Stimulated activated naive B cell treated with anti-CD40 and anti-IgM and Interleukin-4, amounts not matched to agents 10 μg/mL and 1 μg/mL and 100 μg/mL, for 72 hours (primary cell): ENCODE measurements around the gene UBE2H.
"Not testable (repeated sequence)": the region's sequence is repeated elsewhere in the genome, so short reads cannot be mapped to it uniquely, and the experiment has no call there.

Source experiments
- ATAC-seq, 2 donors: fragments of 150-1000 bp; cut with Tn5 transposase; replicated peaks; 2 replicates each; pipeline ENCODE4 v1.10.0; 2021; ENCODE audit warnings: moderate library complexity in 1 of 2
- DNase-seq: peaks from one replicate; pipeline ENCODE4 v3.0.0; 2021
- H3K27ac Mint-ChIP-seq: one replicate; pipeline ENCODE4 v1.8.0; 2022; ENCODE audit warnings: mild to moderate bottlenecking, mixed read lengths
- H3K27me3 Mint-ChIP-seq, 2 donors: one replicate each; pipeline ENCODE4 v1.8.0; 2022; ENCODE audit warnings: mixed read lengths in 2 of 2
- H3K36me3 Mint-ChIP-seq, 2 donors: one replicate each; pipeline ENCODE4 v1.8.0; 2022; ENCODE audit warnings: mixed read lengths in 2 of 2, mild to moderate bottlenecking in 1 of 2
- H3K4me1 Mint-ChIP-seq, 2 donors: one replicate each; pipeline ENCODE4 v1.8.0; 2022; ENCODE audit warnings: mixed read lengths in 2 of 2, mild to moderate bottlenecking in 1 of 2
- H3K4me3 Mint-ChIP-seq, 2 donors: one replicate each; pipeline ENCODE4 v1.8.0; 2022; ENCODE audit warnings: mild to moderate bottlenecking in 2 of 2, mixed read lengths in 2 of 2, moderate library complexity in 1 of 2
- H3K9me3 Mint-ChIP-seq, 2 donors: one replicate each; pipeline ENCODE4 v1.8.0; 2022; ENCODE audit warnings: mixed read lengths in 2 of 2, mild to moderate bottlenecking in 1 of 2

The UBE2H gene

DNA sequence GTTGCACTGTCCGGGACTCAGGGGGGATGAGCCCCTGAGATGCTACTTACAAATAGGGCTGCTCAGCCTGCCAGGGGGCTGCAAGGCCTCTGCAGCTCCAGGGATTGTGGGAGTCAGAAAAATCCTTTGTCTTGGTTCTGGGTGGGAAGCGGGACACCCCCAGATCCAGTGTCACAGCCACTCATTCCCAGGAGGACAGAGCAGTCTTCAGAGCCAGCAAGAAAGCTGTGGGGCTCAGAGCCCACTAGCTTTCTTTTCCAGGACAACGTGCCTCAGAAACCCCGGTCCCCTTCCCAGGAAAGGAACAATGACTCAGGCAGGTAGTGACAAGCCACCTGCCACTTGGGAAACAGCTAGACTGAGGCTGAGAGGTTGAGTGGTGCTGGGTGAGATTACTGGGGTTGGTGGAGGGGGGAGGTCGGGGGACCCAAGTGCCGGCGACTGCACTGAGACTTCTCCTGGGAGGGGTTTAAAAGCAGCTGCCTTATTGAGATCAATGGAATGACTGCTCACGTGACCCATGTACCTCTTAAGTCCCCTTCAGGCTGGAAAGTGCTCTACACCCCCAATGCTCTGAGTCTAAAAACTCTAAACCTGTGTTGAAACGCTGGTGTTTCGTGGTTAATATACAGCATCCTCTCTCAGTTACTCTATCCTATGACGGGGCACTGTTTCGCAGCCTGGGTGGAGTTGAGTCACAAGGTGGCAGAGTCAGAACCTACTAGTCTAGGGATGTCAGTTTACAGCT lies 123.6 kb downstream of the UBE2H start:
- Mint-ChIP-seq H3K36me3 (peaks cover 9 to 12% of the 10 kb centered on the region in 2 donors), H3K4me3 (no peak overlapping the region)
- ATAC-seq, result no peak

DNA sequence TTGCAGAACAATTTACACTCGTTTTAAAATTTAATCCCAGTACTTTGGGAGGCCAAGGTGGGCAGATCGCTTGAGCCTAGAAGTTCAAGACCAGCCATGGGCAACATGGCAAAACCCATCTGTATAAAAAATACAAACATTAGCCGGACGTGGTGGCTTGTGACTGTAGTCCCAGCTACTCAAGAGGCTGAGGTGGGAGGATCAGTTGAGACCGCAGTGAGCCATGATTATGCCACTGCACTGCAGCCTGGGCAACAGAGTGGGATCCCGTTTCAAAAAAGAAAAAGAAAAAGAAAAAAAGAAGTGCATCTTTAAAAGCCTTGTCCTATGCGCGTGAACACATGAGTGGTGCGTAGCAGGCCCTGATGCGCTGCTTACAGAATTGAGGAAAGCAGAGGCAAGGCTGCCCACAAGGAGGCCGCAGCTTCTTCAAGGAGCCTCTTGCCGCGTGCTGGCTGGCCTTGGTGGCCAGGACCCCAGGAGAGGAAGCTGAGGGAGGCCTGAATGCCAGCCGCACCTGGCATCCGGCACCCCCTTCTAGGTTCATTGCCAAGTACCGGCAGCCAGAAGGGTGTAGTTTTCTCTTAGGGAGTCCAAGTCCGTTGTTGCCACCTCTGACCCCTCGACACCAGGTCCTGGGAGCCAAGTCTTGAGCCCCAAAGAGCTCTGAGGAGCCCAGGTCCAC lies 124.5 kb downstream of the UBE2H start:
- ATAC-seq (no peak), DNase-seq (no peak)
- no peak overlapping the region for H3K27ac Mint-ChIP-seq
- no peak overlapping the region for H3K4me3 Mint-ChIP-seq
- no peaks in the 10 kb centered on the region for H3K9me3 Mint-ChIP-seq
- peaks cover 0 to 13% of the 10 kb centered on the region in 2 donors for H3K27me3 Mint-ChIP-seq
- H3K36me3 Mint-ChIP-seq, result peaks cover under 1 to 4% of the 10 kb centered on the region in 2 donors
- peaks cover 16 to 27% of the 10 kb centered on the region in 2 donors for H3K4me1 Mint-ChIP-seq

More for the DNA sequence above, 123.6 kb downstream of the UBE2H start:
- H3K27me3 Mint-ChIP-seq, result peaks cover 0 to 13% of the 10 kb centered on the region in 2 donors
- no peaks in the 10 kb centered on the region for H3K9me3 Mint-ChIP-seq
- H3K4me1 Mint-ChIP-seq, result peaks cover 16 to 27% of the 10 kb centered on the region in 2 donors
- peak overlapping the region; percentile 31 for H3K27ac Mint-ChIP-seq
- DNase-seq, result no peak

DNA sequence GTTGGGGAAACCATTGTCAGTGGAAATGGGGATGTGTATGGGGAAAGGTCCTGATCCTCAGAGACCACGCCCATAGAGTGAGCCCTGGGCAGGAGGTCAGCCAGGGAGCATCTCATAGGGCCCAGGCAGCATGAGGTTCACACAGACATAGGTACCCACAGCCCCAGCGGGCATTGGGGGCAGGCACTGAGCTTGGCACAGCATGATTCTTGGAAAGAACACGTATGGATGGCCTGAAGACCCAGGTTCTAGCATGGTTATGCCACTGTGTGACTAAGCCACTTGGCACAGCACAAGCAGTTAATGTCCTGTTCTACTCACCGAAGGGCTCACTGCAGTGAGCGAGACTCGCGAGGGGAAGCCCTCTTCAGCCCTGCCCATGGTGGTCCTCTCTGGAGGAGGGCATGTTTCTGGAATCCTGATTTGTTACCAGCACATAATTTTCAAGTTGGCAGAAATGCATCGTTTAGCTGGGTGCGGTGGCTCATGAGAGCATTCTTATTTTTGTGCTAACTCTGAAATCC lies 125.2 kb downstream of the UBE2H start:
- Mint-ChIP-seq H3K27me3 (peaks cover 0 to 13% of the 10 kb centered on the region in 2 donors), H3K27ac (no peak overlapping the region), H3K36me3 (peaks cover 0 to 2% of the 10 kb centered on the region in 2 donors), H3K9me3 (no peaks in the 10 kb centered on the region), H3K4me1 (peaks cover 16 to 27% of the 10 kb centered on the region in 2 donors), H3K4me3 (no peak overlapping the region)
- DNase-seq (no peak), ATAC-seq (no peak)

DNA sequence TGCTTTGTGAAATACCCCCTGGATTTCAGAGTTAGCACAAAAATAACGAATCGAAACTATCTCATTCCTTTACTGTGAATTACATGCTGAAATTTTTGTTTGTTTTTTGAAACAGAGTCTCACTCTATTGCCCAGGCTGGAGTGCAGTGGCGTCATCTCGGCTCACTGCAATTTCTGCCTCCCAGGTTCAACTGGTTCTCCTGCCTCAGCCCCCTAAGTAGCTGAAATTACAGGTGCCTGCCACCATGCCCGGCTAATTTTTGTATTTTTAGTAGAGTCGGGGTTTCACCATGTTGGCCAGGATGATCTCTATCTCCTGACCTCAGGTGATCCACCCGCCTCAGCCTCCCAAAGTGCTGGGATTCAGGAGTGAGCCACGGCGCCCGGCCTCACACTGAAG lies 125.9 kb downstream of the UBE2H start:
- not testable (repeated sequence) for H3K4me3 Mint-ChIP-seq

DNA sequence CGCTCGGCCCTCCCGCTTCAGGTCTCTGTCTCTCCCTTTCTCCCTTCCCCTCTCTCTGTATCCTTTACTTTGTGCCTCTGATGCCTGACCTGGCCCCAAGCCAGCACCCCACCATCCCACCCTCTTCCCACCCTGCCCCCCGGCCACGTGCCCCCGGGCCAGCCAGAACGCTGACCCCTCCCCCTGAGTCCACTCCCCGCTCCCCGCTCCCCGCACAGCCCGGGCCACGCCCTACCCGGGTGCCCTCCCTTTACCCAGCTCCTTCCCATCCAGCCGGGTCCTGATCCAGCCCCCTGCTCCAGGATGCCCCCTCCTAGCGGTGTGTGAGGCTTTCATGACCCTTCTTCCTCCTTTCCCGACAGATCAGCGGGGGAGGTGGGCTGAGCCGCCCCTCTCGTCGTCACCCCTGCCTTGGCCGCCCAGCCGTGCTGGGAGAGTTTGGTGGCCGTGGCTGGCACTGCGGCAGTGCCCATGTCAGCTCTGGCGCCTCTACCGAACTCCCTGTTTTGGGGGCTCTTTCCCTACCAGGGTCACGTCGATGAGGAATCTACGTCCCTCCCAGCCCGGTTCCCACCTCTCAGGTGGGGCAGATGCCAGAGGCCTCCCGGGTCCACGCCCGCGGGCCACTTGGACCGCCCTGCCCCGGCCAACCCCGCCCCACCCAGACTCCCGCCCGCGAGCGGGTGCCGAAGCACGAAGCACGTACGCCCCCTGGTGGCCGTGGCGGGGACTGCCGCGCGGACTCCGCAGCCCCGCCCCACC lies 127.4 kb downstream of the UBE2H start:
- Mint-ChIP-seq H3K27me3 (peaks cover 0 to 17% of the 10 kb centered on the region in 2 donors), H3K9me3 (no peaks in the 10 kb centered on the region), H3K36me3 (peaks cover 0 to 2% of the 10 kb centered on the region in 2 donors), H3K27ac (peak overlapping the region; percentile 92), H3K4me1 (peaks cover 16 to 27% of the 10 kb centered on the region in 2 donors), H3K4me3 (peak overlapping the region; percentile 96 to 98)
- DNase-seq (peak; percentile 76), ATAC-seq (peak; percentile 79 to 83)

More for the DNA sequence above, 125.9 kb downstream of the UBE2H start:
- H3K9me3 Mint-ChIP-seq, H3K36me3 Mint-ChIP-seq, H3K27ac Mint-ChIP-seq, DNase-seq, ATAC-seq: not testable (repeated sequence)
- Mint-ChIP-seq H3K4me1 (peaks cover 16 to 27% of the 10 kb centered on the region in 2 donors), H3K27me3 (peaks cover 0 to 16% of the 10 kb centered on the region in 2 donors)

DNA sequence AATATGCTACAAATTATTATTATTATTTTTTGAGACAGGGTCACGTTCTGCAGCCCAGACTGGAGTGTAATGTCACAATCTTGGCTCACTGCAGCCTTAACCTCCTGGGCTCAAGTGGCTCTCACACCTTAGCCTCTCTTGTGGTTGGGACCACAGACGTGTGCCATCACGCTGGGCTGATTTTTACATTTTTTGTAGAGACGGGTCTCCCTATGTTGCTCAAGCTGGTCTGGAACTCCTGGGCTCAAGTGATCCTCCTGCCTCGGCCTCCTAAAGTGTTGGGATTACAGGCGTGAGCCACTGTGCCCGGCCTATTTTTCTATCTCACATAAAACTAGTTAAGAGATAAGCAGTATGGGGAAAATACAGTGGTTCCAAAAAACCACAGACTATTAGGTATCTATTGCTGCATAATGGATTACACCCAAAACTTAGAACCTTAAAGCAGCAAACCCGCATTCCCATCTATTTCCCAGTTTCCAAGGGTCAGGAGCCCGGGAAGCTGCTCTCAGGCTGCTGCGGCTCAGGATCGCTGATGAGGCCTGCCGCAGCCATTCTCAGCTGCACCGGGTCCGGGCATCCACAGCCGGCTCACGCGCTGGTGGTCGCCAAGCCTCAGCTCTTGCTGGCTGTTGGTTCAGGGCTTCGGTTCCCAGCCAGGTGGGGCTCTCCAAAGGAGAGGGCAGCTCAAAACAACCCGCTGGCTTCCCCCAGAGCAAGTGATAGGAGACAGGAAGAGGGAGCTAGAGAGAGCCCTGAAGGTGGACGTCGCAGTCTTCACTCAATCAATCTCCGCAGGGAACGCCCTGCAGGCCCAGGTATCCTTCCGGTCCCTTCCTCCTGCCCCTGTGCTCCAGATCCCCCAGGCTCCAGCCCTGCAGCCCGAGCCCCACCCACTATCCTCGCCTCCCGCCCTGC lies 128.2 kb downstream of the UBE2H start:
- peak; percentile 49 to 51 for ATAC-seq
- Mint-ChIP-seq H3K4me3 (peak overlapping the region; percentile 96 to 98), H3K9me3 (no peaks in the 10 kb centered on the region), H3K27ac (peak overlapping the region; percentile 92), H3K27me3 (peaks cover 0 to 17% of the 10 kb centered on the region in 2 donors), H3K4me1 (peaks cover 10 to 19% of the 10 kb centered on the region in 2 donors), H3K36me3 (peaks cover 0 to 2% of the 10 kb centered on the region in 2 donors)
- DNase-seq, result peak; percentile 23

DNA sequence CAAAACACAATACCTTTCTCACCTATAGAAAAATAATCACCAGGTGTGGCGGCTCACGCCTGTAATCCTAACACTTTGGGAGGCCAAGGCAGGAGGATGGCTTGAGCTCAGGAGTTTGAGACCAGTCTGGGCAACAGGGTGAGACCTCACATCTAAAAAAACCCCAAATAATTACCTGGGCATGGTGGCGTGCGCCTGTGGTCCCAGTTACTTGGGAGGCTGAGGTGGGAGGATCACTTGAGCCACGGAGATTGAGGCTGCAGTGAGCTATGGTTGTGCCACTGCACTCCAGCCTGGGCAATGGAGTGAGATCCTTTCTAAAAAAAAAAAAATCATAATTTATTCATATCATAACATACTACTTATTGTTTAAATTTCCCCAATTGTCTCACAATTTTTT lies 129.6 kb downstream of the UBE2H start:
- H3K27me3 Mint-ChIP-seq, result peaks cover 0 to 17% of the 10 kb centered on the region in 2 donors
- not testable (repeated sequence) for DNase-seq, H3K4me3 Mint-ChIP-seq, ATAC-seq, H3K36me3 Mint-ChIP-seq, H3K27ac Mint-ChIP-seq, H3K9me3 Mint-ChIP-seq
- peaks cover 10 to 17% of the 10 kb centered on the region in 2 donors for H3K4me1 Mint-ChIP-seq

DNA sequence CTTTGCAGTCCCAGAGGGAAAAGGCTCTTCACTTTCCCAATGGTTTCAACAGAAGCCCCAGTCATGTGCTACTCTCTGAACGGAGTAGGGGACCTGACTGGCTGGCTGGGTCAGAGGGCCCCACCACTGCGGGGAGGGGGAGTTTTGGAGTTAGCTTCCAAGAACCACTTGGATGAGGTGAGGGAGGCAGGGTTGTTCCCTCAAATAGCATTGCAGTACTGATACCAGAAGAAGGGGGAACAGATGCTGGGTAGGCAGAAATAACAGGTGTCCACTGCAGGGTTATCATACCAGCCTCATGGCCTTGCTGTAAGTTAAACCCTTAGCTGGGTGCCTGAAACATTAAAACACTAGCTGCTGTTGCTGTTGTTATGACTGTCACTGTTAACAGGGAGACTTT lies 131.3 kb downstream of the UBE2H start:
- DNase-seq (no peak), ATAC-seq (no peak)
- H3K27me3 Mint-ChIP-seq, result peaks cover 0 to 28% of the 10 kb centered on the region in 2 donors
- H3K4me3 Mint-ChIP-seq, result no peak overlapping the region
- peaks cover 10 to 17% of the 10 kb centered on the region in 2 donors for H3K4me1 Mint-ChIP-seq
- H3K36me3 Mint-ChIP-seq, result peaks cover 4 to 14% of the 10 kb centered on the region in 2 donors
- H3K9me3 Mint-ChIP-seq, result peaks cover 8 to 11% of the 10 kb centered on the region in 2 donors
- no peak overlapping the region for H3K27ac Mint-ChIP-seq

DNA sequence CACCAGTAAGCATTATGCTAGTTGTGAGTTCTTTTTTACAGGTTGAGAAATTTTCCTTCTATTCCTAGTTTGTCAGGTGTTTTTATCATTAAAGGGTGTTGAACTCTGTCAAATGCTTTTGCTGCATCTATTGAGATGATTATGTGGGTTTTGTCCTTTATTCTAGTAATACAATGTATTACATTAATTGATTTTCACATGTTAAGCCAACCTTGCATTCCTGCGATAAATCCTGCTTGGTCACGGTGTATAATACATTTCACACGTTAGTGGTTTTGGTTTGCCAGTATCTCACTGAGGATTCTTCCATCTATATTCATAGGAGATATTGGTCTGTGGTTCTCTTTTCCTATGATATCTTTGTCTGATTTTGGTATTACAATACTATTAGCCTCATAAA lies 136.0 kb downstream of the UBE2H start:
- no peak overlapping the region for H3K4me3 Mint-ChIP-seq
- H3K36me3 Mint-ChIP-seq, result peaks cover 4 to 14% of the 10 kb centered on the region in 2 donors
- H3K27ac Mint-ChIP-seq, result no peak overlapping the region
- DNase-seq (no peak), ATAC-seq (no peak)
- no peaks in the 10 kb centered on the region for H3K4me1 Mint-ChIP-seq
- H3K27me3 Mint-ChIP-seq, result peaks cover 4 to 18% of the 10 kb centered on the region in 2 donors
- peaks cover 8 to 11% of the 10 kb centered on the region in 2 donors for H3K9me3 Mint-ChIP-seq

DNA sequence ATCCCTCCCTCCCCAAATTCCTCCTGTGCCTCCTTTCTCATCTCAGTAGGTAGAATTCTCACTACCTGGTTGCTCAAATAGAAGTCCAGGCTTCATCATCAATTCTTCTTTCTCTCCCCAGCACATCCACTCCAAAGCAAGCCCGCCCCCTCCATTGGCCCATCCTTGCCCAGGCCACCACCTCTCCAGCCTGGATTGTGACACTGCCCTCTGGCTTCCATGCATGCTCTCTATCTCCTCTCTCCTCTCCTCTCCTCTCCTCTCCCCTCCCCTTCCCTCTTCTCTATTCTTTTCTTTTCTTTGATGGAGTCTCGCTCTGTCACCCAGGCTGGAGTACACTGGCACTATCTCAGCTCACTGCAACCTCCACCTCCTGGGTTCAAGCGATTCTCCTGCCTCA lies 144.9 kb downstream of the UBE2H start:
- ATAC-seq (no peak), DNase-seq (no peak)
- Mint-ChIP-seq H3K4me1 (no peaks in the 10 kb centered on the region), H3K27ac (no peak overlapping the region), H3K36me3 (no peaks in the 10 kb centered on the region), H3K27me3 (peaks cover 5 to 8% of the 10 kb centered on the region in 2 donors), H3K4me3 (no peak overlapping the region), H3K9me3 (no peaks in the 10 kb centered on the region)

DNA sequence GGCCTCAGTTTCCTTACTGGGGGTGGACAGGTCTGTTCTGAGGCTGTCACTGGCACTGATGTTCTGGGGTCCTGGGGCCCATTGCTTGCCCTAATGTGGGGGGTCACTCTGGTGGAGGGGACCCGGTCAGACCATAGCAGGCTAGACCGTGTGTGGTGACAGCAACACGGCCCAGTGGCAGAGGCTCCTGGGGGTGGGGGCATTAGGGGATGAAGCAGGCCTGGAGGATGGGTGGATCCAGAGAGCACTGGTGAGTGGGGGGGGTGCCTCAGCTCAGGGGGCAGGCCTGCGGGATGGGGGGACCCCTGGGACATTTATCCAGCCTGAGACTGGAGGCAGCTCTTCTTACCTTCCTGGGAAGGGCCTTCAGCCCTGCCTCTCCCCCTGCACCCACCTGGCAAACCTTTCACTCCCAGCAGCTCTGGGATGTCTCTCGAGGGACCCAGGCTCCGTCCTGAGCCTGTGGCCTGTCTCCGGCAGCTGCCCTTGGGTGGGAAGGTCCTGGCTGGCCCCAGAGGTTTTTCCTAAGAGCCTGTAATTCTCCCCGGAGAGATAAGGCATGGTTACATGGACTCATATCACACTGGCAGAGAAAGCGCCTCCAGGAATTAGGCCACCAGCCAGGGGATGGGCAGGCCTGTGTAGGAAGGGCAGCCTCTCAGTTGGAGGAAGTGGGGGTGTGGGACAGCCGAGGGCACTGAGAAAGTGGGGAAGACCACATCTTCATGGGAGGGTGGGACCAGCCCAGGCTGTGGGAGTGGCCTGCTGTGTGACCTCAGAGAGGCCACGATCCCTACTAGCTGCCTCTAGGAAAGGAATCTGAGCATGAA lies 147.7 kb downstream of the UBE2H start:
- H3K27ac Mint-ChIP-seq, result no peak overlapping the region
- H3K4me1 Mint-ChIP-seq, result no peaks in the 10 kb centered on the region
- no peak overlapping the region for H3K4me3 Mint-ChIP-seq
- ATAC-seq (no peak), DNase-seq (no peak)
- H3K36me3 Mint-ChIP-seq, result no peaks in the 10 kb centered on the region
- peaks cover 13 to 22% of the 10 kb centered on the region in 2 donors for H3K27me3 Mint-ChIP-seq
- H3K9me3 Mint-ChIP-seq, result no peaks in the 10 kb centered on the region

DNA sequence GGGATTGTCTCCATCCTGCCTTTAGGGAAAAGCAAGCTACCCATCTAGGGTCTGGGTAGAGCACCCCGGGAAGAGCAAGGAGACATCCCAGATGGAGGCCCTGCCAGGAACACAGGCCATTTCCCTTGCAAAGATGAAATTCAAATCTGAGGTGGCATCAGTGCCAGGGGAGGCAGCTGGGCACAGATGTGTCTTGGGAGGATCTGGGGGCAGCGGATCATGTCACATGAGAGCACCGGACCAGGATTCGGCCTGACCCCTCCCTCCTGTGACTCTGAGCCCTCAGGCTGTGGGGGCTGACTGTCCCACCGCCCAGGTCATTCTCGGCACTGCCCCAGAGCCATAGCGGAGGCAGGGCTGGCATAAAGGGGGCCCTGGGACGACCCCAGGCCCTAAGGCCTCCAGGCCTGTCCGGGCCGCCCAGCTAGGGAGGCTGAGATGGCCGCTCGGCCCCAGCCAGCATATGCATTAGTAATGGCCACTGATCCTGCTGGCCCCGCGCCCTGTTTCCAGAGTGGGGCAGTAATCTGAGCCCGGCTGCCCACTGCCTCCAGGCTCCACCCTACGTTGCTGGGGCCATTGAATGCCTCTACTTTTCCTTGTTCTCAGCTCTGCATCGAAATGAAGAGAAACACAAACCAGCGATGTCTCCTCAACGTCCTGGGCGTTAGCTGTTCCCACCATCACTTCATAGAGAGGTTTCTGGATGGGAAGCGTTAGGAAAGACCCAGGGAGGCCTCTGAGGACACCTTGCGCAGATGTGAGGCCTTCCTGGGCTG lies 148.5 kb downstream of the UBE2H start:
- peaks cover 13 to 23% of the 10 kb centered on the region in 2 donors for H3K27me3 Mint-ChIP-seq
- H3K36me3 Mint-ChIP-seq, result no peaks in the 10 kb centered on the region
- no peaks in the 10 kb centered on the region for H3K9me3 Mint-ChIP-seq
- no peak overlapping the region for H3K4me3 Mint-ChIP-seq
- no peak overlapping the region for H3K27ac Mint-ChIP-seq
- no peaks in the 10 kb centered on the region for H3K4me1 Mint-ChIP-seq
- DNase-seq (no peak), ATAC-seq (no peak)
